GM12891 (cell line): ENCODE measurements around the gene CLIP1.
"Not testable (repeated sequence)": the region's sequence is repeated elsewhere in the genome, so short reads cannot be mapped to it uniquely, and the experiment has no call there.

Experiments
- PAX5 ChIP-seq: IDR thresholded peaks from 2 replicates; pipeline ENCODE4 v1.6.1; 2011; ENCODE audit warnings: low read length, moderate library complexity, mild to moderate bottlenecking; ENCODE audit not compliant: insufficient read depth, severe bottlenecking
- POLR2A ChIP-seq: IDR thresholded peaks from 2 replicates; pipeline ENCODE4 v1.6.1; 2011; ENCODE audit warnings: low read depth, low read length, control low read depth
- POLR2AphosphoS5 ChIP-seq: IDR thresholded peaks from 2 replicates; pipeline ENCODE4 v1.6.1; 2011; ENCODE audit warnings: low read depth, low read length, control low read depth
- POU2F2 ChIP-seq: IDR thresholded peaks from 2 replicates; pipeline ENCODE4 v1.6.1; 2011; ENCODE audit warnings: low read depth, mild to moderate bottlenecking, control low read depth, low read length, moderate library complexity
- TAF1 ChIP-seq: IDR thresholded peaks from 2 replicates; pipeline ENCODE4 v1.6.1; 2011; ENCODE audit warnings: low read depth, low read length, control low read depth

DNA sequence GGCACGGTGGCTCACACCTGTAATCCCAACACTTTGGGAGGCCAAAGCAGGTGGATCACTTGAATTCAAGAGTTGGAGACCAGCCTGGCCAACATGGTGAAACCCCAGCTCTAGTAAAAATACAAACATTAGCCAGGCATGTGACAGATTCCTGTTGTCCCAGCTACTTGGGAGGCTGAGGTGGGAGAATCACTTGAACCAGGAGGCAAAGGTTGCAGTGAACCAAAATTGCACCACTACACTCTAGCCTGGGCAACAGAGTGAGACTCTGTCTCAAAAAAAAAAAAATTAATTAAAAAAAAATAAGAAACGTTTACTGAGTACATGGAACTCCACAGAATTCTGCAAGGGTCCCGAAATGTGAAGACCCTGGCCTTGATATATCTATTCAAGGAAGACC lies 3.4 kb downstream of the CLIP1 start:
- not testable (repeated sequence) for TF ChIP-seq TAF1, POLR2A, POLR2AphosphoS5, POU2F2, PAX5
